GM18505 (cell line): Measurements from ENCODE around the gene ZNF804A.
A peak's percentile ranks its signal among the peaks of the same experiment; 100 is the strongest.
"Not testable (repeated sequence)": the region's sequence is repeated elsewhere in the genome, so short reads cannot be mapped to it uniquely, and the experiment has no call there.

Experiments used
- ATAC-seq: cut with Tn5 transposase; IDR thresholded peaks from one replicate; pipeline ENCODE4 v1.9.1; 2021; ENCODE audit not compliant: unreplicated experiment
- POLR2A ChIP-seq: IDR thresholded peaks from 4 replicates; pipeline ENCODE4 v1.6.1; 2011; ENCODE audit warnings: borderline replicate concordance; ENCODE audit not compliant: insufficient read depth, insufficient read length; ENCODE audit errors: extremely low read depth

Gene ZNF804A

GRCh38 chr2:184728411-184728810, 130.1 kb downstream of the ZNF804A start:
- ATAC-seq, result no peak
- no peak for TF ChIP-seq POLR2A

DNA sequence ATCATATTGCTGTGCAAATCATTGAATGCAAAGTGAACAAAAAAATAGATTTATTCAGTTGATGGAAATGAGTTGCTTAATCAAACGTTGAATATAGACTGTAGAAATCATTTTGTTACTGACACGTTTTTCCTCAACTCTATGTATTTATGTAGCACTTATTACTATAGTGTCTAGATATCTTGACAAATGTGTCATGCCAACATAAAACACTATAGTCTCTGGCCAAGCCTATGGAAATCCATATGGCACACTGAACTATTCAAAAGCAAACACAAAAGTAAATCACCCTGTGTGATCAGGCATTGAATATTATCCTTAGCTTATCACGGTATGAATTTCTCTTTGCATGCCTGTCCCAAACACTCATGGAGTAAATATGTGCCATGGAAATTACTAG, 131.3 kb downstream of the ZNF804A start:
- no peak for TF ChIP-seq POLR2A
- no peak for ATAC-seq

DNA sequence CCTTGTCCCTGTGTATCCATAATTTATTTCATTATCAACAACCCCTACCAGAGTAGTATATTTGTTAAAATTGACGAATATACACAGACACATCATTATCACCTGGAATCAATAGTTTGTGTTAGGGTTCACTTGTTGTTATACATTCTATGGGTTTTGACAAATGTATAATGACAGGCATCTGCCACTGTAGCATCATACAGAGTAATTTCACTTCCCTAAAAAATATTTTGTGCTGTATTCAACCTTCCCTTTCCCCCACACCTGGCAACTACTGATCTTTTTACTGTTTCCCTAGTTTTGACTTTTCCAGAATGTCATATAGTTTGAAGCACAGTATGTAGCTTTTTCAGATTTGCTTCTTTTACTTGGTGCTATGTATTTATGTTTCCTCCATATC, 132.0 kb downstream of the ZNF804A start:
- TF ChIP-seq POLR2A, result no peak
- ATAC-seq, result peak; percentile 83

GRCh38 chr2:184734338-184734737, 136.0 kb downstream of the ZNF804A start:
- no peak for ATAC-seq
- TF ChIP-seq POLR2A, result no peak

GRCh38 chr2:184735611-184736010, 137.3 kb downstream of the ZNF804A start:
- no peak for TF ChIP-seq POLR2A
- no peak for ATAC-seq

DNA sequence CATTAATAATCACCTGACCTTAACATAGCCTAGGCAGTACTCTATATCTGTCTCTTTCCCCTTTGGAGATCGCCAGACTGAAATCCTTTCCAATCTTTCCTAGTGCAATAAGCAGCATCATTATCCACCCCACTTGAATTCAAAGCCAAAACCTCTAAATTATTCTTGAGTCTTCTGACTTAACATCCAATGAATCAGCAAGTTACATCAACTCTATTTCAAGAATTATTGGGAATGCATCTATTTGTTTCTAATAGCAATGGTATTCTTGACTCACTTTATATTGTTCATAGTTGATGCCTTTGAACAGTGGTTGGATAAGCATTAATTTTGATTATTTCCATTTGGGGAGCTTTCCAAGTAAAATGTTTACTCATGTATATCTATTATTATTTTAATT, 144.8 kb downstream of the ZNF804A start:
- TF ChIP-seq POLR2A, result no peak
- no peak for ATAC-seq

GRCh38 chr2:184756161-184756560, 157.8 kb downstream of the ZNF804A start:
- no peak for TF ChIP-seq POLR2A
- ATAC-seq, result no peak

DNA sequence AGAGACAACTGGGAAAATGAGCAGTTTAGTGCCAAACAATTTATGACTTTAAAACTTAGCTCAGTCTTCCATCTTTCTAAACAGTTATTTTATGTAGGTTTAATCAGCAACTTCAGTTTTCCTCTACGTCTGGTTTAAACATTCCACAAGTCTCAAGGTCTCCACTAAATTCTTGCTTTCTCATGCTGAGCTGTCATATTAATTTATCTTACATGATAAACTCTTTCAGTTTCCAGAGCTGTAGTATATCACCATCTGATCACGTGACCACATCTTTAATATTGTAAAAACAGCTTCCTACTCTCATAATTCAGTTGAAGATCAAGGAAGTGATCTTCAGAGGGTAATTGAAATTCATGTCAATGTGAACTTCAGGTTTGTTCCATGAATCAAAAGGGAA, 158.6 kb downstream of the ZNF804A start:
- TF ChIP-seq POLR2A, result no peak
- ATAC-seq, result no peak

- ATAC-seq, result not testable (repeated sequence)
Measured at GRCh38 chr2:184759557-184760255, 161.4 kb downstream of the ZNF804A start.

GRCh38 chr2:184760931-184761330, 162.6 kb downstream of the ZNF804A start:
- TF ChIP-seq POLR2A, result no peak
- ATAC-seq, result no peak

- no peak for TF ChIP-seq POLR2A
- no peak for ATAC-seq
Measured at GRCh38 chr2:184765112-184765895, 167.0 kb downstream of the ZNF804A start.

GRCh38 chr2:184767059-184767458, 168.7 kb downstream of the ZNF804A start:
- no peak for TF ChIP-seq POLR2A
- no peak for ATAC-seq

GRCh38 chr2:184769023-184769422, 170.7 kb downstream of the ZNF804A start:
- TF ChIP-seq POLR2A, result no peak
- no peak for ATAC-seq

GRCh38 chr2:184769686-184770085, 171.4 kb downstream of the ZNF804A start:
- no peak for ATAC-seq
- no peak for TF ChIP-seq POLR2A
